ENCODE results near the gene PPP1R12C.

- TF ChIP-seq CTCF (IDR thresholded peaks at IDR 0.05) (no peak), POLR2A (IDR thresholded peaks at IDR 0.05) (no peak)
Measured at GRCh38 chr19:55041627-55042343, 75.7 kb downstream of the PPP1R12C start.

Measured in Peyer's patch (tissue), 4 donors.